ENCODE data around the gene GLO1. TPM values are rescaled to one million over a fixed set of nuclear protein-coding genes. Genes with fewer than 3 reads are reported as not detected.

Gene GLO1
- polyA plus RNA-seq, 1 of the 3 experiments (the other 2 are of a cell fraction) = 47.1 TPM

GRCh38 chr6:38648629-38649028, 54.3 kb downstream of the GLO1 start:
- Histone ChIP-seq H3K9me3 (no peaks in the 10 kb centered on the region), H3K27ac (ENCODE audit: low read depth in 2 of 2, low read length in 1 of 2) (no peak overlapping the region), H3K9ac (no peak overlapping the region), H3K4me2 (no peak overlapping the region), H3F3A (replicated peaks; ENCODE audit: insufficient read depth) (peaks cover 4% of the 10 kb centered on the region), H3K4me3 (ENCODE audit: low read depth in 2 of 2, low read length in 1 of 2) (no peak overlapping the region), H3K36me3 (replicated peaks in 1 of 2; ENCODE audit: control insufficient read depth in 1 of 2, insufficient read depth in 2 of 2, low read length in 1 of 2) (no peaks in the 10 kb centered on the region), H2AFZ (ENCODE audit: low read depth) (no peak overlapping the region), H3K9me2 (no peaks in the 10 kb centered on the region), H3K27me3 (ENCODE audit: insufficient read depth) (no peaks in the 10 kb centered on the region), H3K4me1 (ENCODE audit: control insufficient read depth in 1 of 2, insufficient read depth in 2 of 2, low read depth in 1 of 2, low read length in 1 of 2) (no peaks in the 10 kb centered on the region), H3K79me2 (ENCODE audit: insufficient read depth) (no peaks in the 10 kb centered on the region), H4K20me1 (ENCODE audit: insufficient read depth) (no peaks in the 10 kb centered on the region)
- CTCF ChIA-PET = no interaction called here
- TF ChIP-seq CHD2 (IDR thresholded peaks at IDR 0.05; ENCODE audit: low read length, partially characterized antibody) (no peak), ELF1 (IDR thresholded peaks at IDR 0.05) (no peak), EP300 (IDR thresholded peaks at IDR 0.05; ENCODE audit: borderline replicate concordance in 1 of 2, low read depth in 1 of 2, low read length in 1 of 2) (no peak), FOSL2 (IDR thresholded peaks at IDR 0.05; ENCODE audit: borderline replicate concordance, low read depth) (no peak), FOXM1 (IDR thresholded peaks at IDR 0.05; ENCODE audit: low read depth) (no peak), RFX5 (IDR thresholded peaks at IDR 0.05; ENCODE audit: low read length) (no peak), JUND (IDR thresholded peaks at IDR 0.05) (no peak), SIN3A (IDR thresholded peaks at IDR 0.05; ENCODE audit: borderline replicate concordance, low read depth, low read length) (no peak), TCF12 (IDR thresholded peaks at IDR 0.05) (no peak), REST (IDR thresholded peaks at IDR 0.05; ENCODE audit: low read depth, low read length) (no peak), RCOR1 (IDR thresholded peaks at IDR 0.05; ENCODE audit: low read length) (no peak), TAF1 (IDR thresholded peaks at IDR 0.05; ENCODE audit: borderline replicate concordance, low read depth, low read length) (no peak), MEF2A (IDR thresholded peaks at IDR 0.05; ENCODE audit: borderline replicate concordance, low read depth) (no peak), ZBTB33 (IDR thresholded peaks at IDR 0.05; ENCODE audit: borderline replicate concordance, low read depth) (no peak)
- POLR2A ChIA-PET = no interaction called here
- DNase-seq = no peak
